Measurements from ENCODE around the gene TNS4. TPM values are rescaled to one million over a fixed set of nuclear protein-coding genes. Genes with fewer than 3 reads are reported as not detected.

The TNS4 gene
- total RNA-seq, 1 donor from 2014 or later = 14.0 TPM

DNA sequence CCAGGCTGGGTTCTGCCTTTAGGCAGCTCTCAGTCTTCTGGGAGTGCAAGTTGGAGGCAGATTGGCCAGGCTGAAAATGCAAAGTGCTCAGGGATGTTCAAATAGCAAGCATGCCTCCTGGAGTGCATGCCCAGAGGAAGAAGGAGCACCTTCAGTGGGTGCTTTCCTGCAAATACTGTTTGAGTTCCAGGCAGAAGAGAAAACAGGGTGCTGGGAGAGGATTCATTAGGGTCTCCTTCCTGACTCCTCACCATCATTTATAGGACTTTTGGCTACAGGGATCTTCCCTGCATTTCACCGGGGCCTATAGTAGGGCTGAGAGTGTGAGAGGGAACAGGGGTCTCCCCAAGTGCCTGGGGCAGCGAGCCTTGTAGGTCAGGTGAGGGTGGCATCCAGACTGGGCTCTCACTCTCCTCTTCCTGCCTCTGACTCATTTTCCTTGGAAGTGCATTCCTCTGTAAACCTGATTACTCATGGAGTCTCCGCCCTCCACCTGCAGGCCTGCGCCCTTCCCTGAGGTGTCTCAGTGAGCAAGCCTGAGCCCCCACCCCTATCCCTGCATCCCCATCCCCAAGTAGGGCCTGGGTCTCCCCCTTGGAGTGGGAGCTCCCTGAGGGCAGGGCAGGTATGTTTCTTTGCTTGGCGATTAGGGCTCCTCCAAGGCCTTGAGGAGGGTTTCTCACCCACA is 17.1 kb upstream of the TNS4 start:
- intact Hi-C loops (cut with micrococcal nuclease) = loop anchor here (5.0 kb wide), 2 partner anchors 71 to 101 kb away; partner anchors contain the start of gene TOP2A

DNA sequence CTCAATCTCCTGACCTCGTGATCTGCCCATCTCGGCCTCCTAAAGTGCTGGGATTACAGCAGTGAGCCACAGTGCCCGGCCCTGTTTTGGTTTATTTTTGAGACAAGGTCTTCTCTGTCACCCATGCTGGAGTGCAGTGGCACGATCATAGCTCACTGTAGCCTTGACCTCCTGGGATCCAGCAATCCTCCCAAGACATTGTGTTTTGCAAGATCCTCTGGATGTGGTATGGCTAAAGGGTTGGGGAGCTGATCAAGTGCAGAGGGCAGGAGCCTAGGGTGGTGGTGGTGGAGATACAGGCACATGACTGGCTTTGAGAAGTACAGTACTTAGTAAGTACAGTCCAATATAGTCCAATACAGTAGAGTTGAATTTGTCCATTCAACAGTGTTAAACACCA is 16.6 kb upstream of the TNS4 start:
- intact Hi-C loops (cut with micrococcal nuclease) = loop anchor here (1.0 to 5.0 kb wide), 4 partner anchors 15 to 101 kb away; partner anchors contain the start of gene TOP2A

DNA sequence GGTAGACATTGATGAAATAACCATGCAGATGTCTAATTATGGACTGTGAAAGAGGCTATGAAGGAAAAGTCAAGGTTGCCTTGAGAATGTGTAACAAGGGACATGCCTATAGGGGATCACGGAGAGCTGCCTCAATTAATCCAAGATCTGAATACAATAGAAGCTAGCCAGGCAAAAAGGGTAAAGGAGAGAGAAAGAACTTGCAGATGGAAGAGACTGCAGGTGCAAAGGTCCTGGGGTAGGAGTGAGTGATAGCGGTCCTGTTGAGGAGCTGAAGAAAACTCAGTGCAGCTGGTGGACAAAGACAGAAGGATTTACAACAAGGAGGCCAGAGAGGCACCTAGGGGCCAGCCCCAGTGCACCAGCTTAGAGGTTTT is 15.9 kb upstream of the TNS4 start:
- intact Hi-C loops (cut with micrococcal nuclease) = loop anchor here (1.0 to 5.0 kb wide), 4 partner anchors 16 to 100 kb away; partner anchors contain the start of gene TOP2A

DNA sequence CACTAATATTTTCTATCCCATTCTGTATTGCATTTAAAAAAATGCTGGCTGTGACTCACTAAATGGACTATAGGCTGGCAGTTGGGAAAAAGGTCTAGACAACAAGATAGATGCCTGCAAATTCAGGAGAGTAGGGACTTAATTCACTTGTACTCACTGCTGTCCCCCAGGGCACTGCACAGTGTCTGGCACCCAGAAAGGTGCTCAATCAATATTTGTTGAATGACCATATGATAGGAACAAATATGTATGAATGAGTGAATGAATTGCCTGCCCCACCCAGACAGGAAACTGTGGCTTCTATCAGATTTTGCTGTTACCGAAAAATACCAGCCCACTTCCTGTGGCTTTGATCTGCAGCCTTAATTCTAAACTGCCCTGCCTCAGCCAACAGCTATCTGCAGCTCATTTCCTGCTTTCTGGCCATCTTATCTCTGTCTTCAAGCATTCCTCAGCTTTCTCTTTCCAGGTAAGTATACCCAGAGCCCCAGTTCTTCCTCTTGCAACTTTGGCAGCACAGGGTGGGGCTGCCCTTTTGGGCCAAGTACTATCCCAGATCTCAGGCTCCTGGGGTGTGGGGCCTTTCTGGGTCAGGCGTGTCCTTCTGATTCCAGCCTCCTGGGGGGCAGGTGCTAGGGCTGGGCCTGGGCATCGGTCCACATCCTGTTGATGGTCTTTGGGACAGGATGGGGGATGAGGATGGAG is 15.3 kb upstream of the TNS4 start:
- intact Hi-C loops (cut with micrococcal nuclease) = loop anchor here (1.0 to 5.0 kb wide), 5 partner anchors 17 to 99 kb away; partner anchors contain the start of gene TOP2A

DNA sequence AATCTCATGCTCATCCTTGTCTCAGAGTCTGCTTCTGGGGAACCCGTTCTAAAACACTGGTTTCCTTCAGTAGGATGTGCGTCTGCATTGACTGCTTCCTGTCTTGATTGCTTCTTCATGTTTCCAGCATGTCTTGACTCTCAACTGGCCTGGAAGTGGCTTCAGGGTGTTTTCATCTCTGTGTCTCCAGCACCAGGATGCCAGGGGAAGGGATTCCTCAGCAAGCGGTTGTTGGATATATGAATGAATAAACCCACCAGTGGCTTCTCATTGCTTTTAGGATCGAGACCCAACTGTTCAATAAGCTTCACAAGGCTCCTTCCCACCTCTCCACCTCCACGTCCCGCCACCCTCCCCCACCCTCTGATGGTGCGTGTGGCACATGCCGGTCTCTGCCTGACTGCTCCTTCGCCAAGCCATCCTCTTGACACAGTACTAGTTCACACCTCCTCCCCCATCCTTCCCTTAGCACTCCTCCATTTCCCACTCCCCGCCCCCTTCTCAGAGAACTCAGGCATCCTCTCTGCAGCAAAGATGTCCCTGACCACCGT is 14.1 kb upstream of the TNS4 start:
- intact Hi-C loops (cut with micrococcal nuclease) = loop anchor here (1.0 to 5.0 kb wide), 3 partner anchors 35 to 98 kb away; partner anchors contain the start of gene TOP2A

DNA sequence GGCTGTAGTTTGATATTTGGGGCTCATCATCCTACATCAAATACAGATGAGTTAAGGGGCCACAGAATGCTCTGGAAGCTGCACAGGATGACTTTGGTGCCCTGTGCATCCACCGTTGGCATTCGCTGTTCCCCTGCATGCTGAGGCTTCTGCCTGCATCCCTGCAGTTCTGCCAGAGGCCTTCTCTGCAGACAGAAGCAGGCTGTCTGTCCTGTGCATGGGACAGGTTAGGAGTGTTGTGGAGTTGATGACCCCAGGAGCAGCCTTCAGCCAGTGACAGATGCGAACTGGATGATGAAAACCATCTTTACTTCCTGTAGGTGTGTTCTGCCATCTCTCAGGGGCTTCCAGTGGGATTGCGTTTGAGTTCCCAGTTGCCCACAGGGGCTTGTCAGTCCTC is 13.6 kb upstream of the TNS4 start:
- intact Hi-C loops (cut with micrococcal nuclease) = loop anchor here (5.0 kb wide), 2 partner anchors 68 to 98 kb away; partner anchors contain the start of gene TOP2A

DNA sequence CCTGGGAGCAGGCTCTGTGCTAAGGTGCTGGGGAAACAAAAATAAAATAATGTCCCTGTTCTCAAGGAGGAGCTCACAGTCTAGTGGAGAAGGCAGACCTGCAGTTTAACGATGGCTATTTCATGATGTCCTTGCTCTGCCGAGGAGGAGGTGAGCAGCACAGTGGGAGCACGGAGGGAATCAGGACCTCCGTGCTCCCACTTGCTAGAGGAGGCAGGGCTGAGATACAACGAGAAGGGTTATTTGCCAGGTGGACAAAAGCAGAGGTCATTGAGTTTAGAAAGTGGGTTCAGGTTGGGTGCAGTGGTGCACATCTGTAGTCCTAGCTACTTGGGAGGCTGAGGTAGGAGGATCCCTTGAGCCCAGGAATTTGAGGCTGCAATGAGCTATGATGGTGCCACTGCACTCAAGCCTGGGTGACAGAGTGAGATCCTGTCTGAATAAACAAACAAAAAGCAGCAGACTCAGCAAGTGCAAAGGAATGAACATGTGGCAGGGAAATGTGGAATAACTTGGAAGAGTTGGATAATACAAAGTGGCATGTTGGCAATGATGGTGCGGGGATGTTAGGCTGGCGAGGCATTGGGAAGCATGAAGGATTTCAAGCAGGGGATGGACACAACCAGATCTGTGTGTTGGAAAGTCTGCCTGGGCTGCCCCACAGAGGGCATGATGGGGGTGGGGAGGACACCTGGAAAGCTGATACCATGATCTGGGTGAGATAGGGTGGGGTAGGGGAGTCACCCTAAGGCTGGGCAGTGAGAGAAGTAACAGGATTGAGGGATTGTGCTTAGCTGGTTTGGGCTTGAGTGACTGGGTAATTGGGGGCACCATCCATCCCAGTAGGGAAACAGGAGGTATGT is 12.8 kb upstream of the TNS4 start:
- intact Hi-C loops (cut with micrococcal nuclease) = no loop called here

DNA sequence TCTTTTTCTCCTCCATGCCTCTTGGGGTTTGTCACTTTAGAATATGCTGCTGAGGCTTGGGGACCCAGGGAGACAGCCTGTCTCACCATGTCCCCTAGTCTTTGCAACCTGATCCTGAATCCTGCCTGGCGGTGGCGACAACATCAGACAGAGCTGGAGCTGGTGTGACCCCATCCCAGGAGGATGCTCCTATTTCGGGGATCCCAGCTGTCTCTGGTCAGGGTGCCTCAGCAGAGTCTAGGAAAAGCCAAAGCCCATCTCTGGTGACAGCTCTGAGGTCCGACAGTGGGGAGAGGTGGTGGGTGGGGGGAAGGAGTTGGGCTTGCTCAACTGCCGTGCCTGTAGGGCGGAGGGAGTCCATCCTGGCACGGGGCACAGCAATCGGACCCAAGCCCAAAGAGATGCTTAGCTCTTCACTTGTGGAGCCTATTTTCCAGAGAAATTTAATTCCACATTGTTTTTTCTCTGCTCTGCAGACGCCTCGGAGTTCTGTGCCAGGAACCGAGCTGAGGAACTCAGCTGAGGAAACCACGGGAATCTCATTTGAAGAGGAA is 10.3 kb upstream of the TNS4 start:
- intact Hi-C loops (cut with micrococcal nuclease) = no loop called here

DNA sequence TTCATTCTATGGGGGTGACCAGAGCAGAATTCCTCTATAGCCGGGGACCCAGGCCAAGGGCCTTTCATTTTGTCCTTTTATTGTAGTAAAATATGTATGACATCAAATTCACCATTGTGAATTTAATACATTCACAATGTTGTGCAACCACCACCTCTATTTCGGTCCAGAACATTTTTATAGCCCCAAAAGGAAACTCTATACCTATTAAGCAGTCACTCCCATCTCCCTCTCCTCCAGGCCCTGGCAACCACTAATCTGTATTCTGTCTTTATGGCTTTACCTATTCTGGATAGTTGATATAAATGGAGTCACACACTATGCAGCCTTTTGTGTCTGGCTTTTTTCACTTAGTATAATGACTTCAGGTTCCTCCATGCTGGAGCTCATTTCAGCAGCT is 9.7 kb upstream of the TNS4 start:
- intact Hi-C loops (cut with micrococcal nuclease) = no loop called here

- intact Hi-C loops (cut with micrococcal nuclease) = no loop called here
These were observed 8.9 kb upstream of the TNS4 start for GRCh38 chr17:40510328-40510648.

- intact Hi-C loops (cut with micrococcal nuclease) = no loop called here
These were observed 8.4 kb upstream of the TNS4 start for GRCh38 chr17:40509626-40510327.

GRCh38 chr17:40506786-40507185 is 5.4 kb upstream of the TNS4 start:
- intact Hi-C loops (cut with micrococcal nuclease) = no loop called here

- intact Hi-C loops (cut with micrococcal nuclease) = no loop called here
These were observed 1.7 kb upstream of the TNS4 start for GRCh38 chr17:40503154-40503553.

DNA sequence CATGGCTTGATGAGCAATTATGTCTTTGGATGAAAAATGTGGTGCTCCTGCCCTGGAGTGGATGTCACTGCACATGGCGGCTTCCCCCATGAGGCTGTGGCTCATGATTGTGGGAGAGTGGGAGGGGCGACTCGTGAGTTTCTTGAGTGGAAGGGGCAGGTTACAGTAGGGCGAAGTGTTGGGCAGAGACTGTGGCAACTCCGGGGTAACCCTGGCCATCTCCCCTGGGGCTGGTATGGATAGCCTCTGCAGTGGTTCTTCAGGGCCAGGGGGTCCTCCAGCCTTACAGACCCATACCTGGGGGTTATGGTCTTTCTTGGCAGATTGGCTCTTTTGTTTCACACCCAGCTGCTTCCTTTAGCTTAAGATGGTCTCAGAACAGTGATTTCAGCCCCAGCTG is 1.3 kb upstream of the TNS4 start:
- intact Hi-C loops (cut with micrococcal nuclease) = no loop called here

GRCh38 chr17:40500709-40501108 is 714 bp downstream of the TNS4 start:
- intact Hi-C loops (cut with micrococcal nuclease) = no loop called here

DNA sequence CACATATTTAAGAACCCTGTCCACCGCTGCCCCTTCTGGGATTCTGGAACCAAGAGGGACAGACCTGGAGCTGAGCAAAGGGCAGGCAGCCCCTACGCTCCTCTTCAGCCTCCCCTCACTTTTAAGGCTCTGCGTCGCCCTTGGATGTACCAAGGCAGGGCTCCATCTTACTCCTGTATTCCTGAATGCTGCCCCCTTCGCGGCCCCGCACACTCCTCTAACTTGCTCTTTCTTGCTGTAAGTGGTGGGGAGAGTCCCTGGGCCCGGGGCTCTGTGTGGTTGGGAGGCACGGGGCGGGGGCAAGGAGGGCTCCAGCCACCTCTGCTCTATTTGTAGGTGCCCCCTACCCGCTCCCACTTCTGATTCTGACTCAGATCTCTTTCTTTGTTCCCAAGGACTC is 1.2 kb downstream of the TNS4 start:
- intact Hi-C loops (cut with micrococcal nuclease) = no loop called here

GRCh38 chr17:40499551-40500189 is 1.8 kb downstream of the TNS4 start:
- intact Hi-C loops (cut with micrococcal nuclease) = no loop called here

GRCh38 chr17:40498281-40499084 is 2.9 kb downstream of the TNS4 start:
- intact Hi-C loops (cut with micrococcal nuclease) = no loop called here

GRCh38 chr17:40497695-40498094 is 3.7 kb downstream of the TNS4 start:
- intact Hi-C loops (cut with micrococcal nuclease) = no loop called here

Data from T-helper 2 cell treated with Interferon-gamma antibody and Interleukin-4, amounts not matched to agents 100 ng/mL and 5 ng/mL, for 36 hours (primary cell).